A673 (cell line): Measurements from ENCODE around the gene NDC1. TPM values are rescaled to one million over a fixed set of nuclear protein-coding genes. Genes with fewer than 3 reads are reported as not detected.
"Not testable (repeated sequence)": the region's sequence is repeated elsewhere in the genome, so short reads cannot be mapped to it uniquely, and the experiment has no call there.

ENCODE experiments used
- Bru-seq: library from RNA; stranded (reverse); fragments of 400-500 nt; gene quantifications from one replicate; lab custom pipeline; 2021; lab: Mats Ljungman, UMichigan
- BruChase-seq, 2 experiments: library from RNA; stranded (reverse); fragments of 400-500 nt; gene quantifications; one replicate each; lab custom pipeline; 2021; lab: Mats Ljungman, UMichigan
- BruUV-seq: library from RNA; stranded (reverse); fragments of 400-500 nt; replicated peaks from 2 replicates; lab custom pipeline; 2021; lab: Mats Ljungman, UMichigan
- CTCF ChIA-PET: fragments of 300-600 bp; sonication (Branson Sonifier 250); formaldehyde crosslinking; loops from one replicate; lab custom pipeline; 2022; ENCODE audit warnings: antibody characterized with exemption; lab: Charles Lee
- POLR2A ChIA-PET: fragments of 300-600 bp; sonication (Branson Sonifier 250); formaldehyde crosslinking; loops from one replicate; lab custom pipeline; 2022; ENCODE audit warnings: antibody characterized with exemption; ENCODE audit not compliant: low non-redundant PET; lab: Charles Lee
- DNase-seq: peaks from one replicate; pipeline ENCODE4 v3.0.0-alpha.2; 2015; ENCODE audit warnings: low spot score
- H3K27ac ChIP-seq: fragments of 200-600 bp; sonication (generic); 2 replicates; pipeline ENCODE4 v1.5.1; 2016; ENCODE audit warnings: mixed run types, low read depth, mild to moderate bottlenecking, mixed read lengths, antibody characterized with exemption, low read length; ENCODE audit not compliant: poor library complexity, severe bottlenecking
- H3K27me3 ChIP-seq: fragments of 200-600 bp; sonication (generic); replicated peaks from 2 replicates; pipeline ENCODE4 v1.6.1; 2017; ENCODE audit warnings: mixed run types, low read depth, mild to moderate bottlenecking, mixed read lengths, antibody characterized with exemption, low read length; ENCODE audit not compliant: insufficient read depth, poor library complexity
- H3K36me3 ChIP-seq: fragments of 200-600 bp; sonication (generic); 2 replicates; pipeline ENCODE4 v1.6.1; 2016; ENCODE audit warnings: mixed run types, mild to moderate bottlenecking, mixed read lengths, antibody characterized with exemption, low read length; ENCODE audit not compliant: insufficient read depth, poor library complexity, severe bottlenecking
- H3K4me1 ChIP-seq: fragments of 200-600 bp; sonication (generic); 2 replicates; pipeline ENCODE4 v1.6.1; 2017; ENCODE audit warnings: mixed run types, mild to moderate bottlenecking, mixed read lengths, antibody characterized with exemption, low read length; ENCODE audit not compliant: insufficient read depth, poor library complexity, severe bottlenecking
- H3K4me3 ChIP-seq: fragments of 200-600 bp; sonication (generic); 2 replicates; pipeline ENCODE4 v1.5.1; 2016; ENCODE audit warnings: low read depth, mixed run types, mild to moderate bottlenecking, mixed read lengths, low read length; ENCODE audit not compliant: poor library complexity, severe bottlenecking
- H3K9me3 ChIP-seq: fragments of 200-600 bp; sonication (generic); 2 replicates; pipeline ENCODE4 v1.6.1; 2016; ENCODE audit warnings: mixed run types, low read depth, mild to moderate bottlenecking, mixed read lengths, antibody characterized with exemption, low read length; ENCODE audit not compliant: poor library complexity, severe bottlenecking
- EZH2 ChIP-seq: fragments of 200-600 bp; sonication (generic); IDR thresholded peaks from 2 replicates; pipeline ENCODE4 v1.6.1; 2017; ENCODE audit warnings: borderline replicate concordance, low read depth, mild to moderate bottlenecking, mixed read lengths, antibody characterized with exemption, low read length; ENCODE audit not compliant: poor library complexity, severe bottlenecking
- intact Hi-C: fragments of 100-400 bp; cut with micrococcal nuclease; formaldehyde crosslinking; loops from one replicate; pipeline ENCODE4 v1.10.0; 2022; ENCODE audit not compliant: unreplicated experiment
- long read RNA-seq: library from polyadenylated mRNA; stranded (forward); transcript quantifications from one replicate; pipeline ENCODE4 v2.0.0, GENCODE V29; 2022
- total RNA-seq: library from RNA; stranded (reverse); gene quantifications from 2 replicates; pipeline ENCODE4 v1.2.3, GENCODE V29; 2021
- TF ChIP-seq, protein P1 (sequence below): fragments of 300-800, 200-600 bp; sonication (generic); conservative IDR thresholded peaks from 2 replicates; pipeline ENCODE4 v1.5.1; 2017; ENCODE audit warnings: low read depth, mild to moderate bottlenecking, antibody characterized with exemption, low read length, moderate library complexity, mixed read lengths

Gene NDC1
- total RNA-seq (22.2 and 26.6 TPM in 2 replicates), Bru-seq, nascent RNA (percentile 79 among the genes with signal in this experiment), BruChase-seq, experiment 1, labeled RNA remaining after a 2-hour chase (percentile 81 among the genes with signal in this experiment), BruChase-seq, experiment 2, labeled RNA remaining after a 6-hour chase (percentile 87 among the genes with signal in this experiment)
- long read RNA-seq, full-length matches to known transcripts: 34 of 63 reads
- long read RNA-seq, partial matches to known transcripts: 9 of 63 reads
- long read RNA-seq, other reads (novel, unspliced or antisense): 20 of 63 reads

- Histone ChIP-seq H3K27ac (peak within 1 kb of the TSS; percentile 99), H3K4me1 (no peaks in the 10 kb centered on the region), H3K36me3 (no peaks in the 10 kb centered on the region), H3K9me3 (no peaks in the 10 kb centered on the region), H3K4me3 (peak within 1 kb of the TSS; percentile 88), H3K27me3 (no peaks in the 10 kb centered on the region)
- TF ChIP-seq EZH2: no peak
- peak; percentile 94 for DNase-seq
- BruUV-seq: no TSS peak
- intact Hi-C loops: no loop called here
- ChIA-PET CTCF (no interaction called here), POLR2A (no interaction called here)
These were observed at the start of gene NDC1 for GRCh38 chr1:53837924-53838653. TSS of gene NDC1 (minus strand) at chr1:53838296. CDS start at chr1:53838261, 35 bp downstream.

DNA sequence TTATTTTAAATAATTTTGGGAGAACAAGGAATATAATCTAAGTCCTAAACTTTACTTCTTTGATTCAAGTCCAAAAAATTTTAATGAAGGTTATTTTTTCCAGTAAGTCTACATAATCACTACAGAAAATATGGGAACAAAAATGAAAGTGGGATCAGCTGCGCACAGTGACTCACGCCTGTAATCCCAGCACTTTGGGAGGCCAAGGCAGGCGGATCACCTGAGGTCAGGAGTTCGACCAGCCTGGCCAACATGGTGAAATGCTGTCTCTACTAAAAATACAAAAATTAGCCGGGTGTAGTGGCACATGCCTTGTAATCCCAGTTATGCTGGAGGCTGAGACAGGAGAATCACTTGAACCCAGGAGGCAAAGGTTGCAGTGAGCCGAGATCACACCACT, 45.5 kb upstream of the NDC1 start:
- not testable (repeated sequence) for BruUV-seq

GRCh38 chr1:53881853-53882252, 43.8 kb upstream of the NDC1 start:
- H3K4me1 ChIP-seq, H3K4me3 ChIP-seq, intact Hi-C loops, POLR2A ChIA-PET, CTCF ChIA-PET, H3K27me3 ChIP-seq, DNase-seq, BruUV-seq, H3K9me3 ChIP-seq, H3K36me3 ChIP-seq, H3K27ac ChIP-seq: not testable (repeated sequence)

More for the DNA sequence above, 45.5 kb upstream of the NDC1 start:
- H3K27me3 ChIP-seq, H3K36me3 ChIP-seq, POLR2A ChIA-PET, H3K9me3 ChIP-seq, H3K4me1 ChIP-seq, intact Hi-C loops, H3K27ac ChIP-seq, DNase-seq, H3K4me3 ChIP-seq, CTCF ChIA-PET: not testable (repeated sequence)

GRCh38 chr1:53878492-53879105, 40.5 kb upstream of the NDC1 start:
- no peak for TF ChIP-seq EZH2
- TF ChIP-seq, protein P1, sequence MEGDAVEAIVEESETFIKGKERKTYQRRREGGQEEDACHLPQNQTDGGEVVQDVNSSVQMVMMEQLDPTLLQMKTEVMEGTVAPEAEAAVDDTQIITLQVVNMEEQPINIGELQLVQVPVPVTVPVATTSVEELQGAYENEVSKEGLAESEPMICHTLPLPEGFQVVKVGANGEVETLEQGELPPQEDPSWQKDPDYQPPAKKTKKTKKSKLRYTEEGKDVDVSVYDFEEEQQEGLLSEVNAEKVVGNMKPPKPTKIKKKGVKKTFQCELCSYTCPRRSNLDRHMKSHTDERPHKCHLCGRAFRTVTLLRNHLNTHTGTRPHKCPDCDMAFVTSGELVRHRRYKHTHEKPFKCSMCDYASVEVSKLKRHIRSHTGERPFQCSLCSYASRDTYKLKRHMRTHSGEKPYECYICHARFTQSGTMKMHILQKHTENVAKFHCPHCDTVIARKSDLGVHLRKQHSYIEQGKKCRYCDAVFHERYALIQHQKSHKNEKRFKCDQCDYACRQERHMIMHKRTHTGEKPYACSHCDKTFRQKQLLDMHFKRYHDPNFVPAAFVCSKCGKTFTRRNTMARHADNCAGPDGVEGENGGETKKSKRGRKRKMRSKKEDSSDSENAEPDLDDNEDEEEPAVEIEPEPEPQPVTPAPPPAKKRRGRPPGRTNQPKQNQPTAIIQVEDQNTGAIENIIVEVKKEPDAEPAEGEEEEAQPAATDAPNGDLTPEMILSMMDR: peak; percentile 62
- POLR2A ChIA-PET: no interaction called here
- no peak overlapping the region for H3K27ac ChIP-seq
- BruUV-seq: no TSS peak
- H3K36me3 ChIP-seq: no peaks in the 10 kb centered on the region
- CTCF ChIA-PET: interaction anchor here (0.6 to 1.3 kb wide), 2 partner anchors 67 to 81 kb away, joined by 4 to 5 read pairs; partner anchors contain the start of gene IFT25
- peak; percentile 12 for DNase-seq
- no peaks in the 10 kb centered on the region for H3K27me3 ChIP-seq
- intact Hi-C loops: loop anchor here (5.0 kb wide), 1 partner anchor 69 kb away; the partner anchor contains the start of genes IFT25 and LRRC42
- no peaks in the 10 kb centered on the region for H3K9me3 ChIP-seq
- no peak overlapping the region for H3K4me3 ChIP-seq
- no peaks in the 10 kb centered on the region for H3K4me1 ChIP-seq

GRCh38 chr1:53875150-53875549, 37.1 kb upstream of the NDC1 start:
- intact Hi-C loops: loop anchor here (5.0 kb wide), 1 partner anchor 72 kb away; the partner anchor contains the start of genes IFT25 and LRRC42
- BruUV-seq, H3K27ac ChIP-seq, DNase-seq, H3K4me3 ChIP-seq, H3K36me3 ChIP-seq, H3K9me3 ChIP-seq, POLR2A ChIA-PET, H3K27me3 ChIP-seq, CTCF ChIA-PET, H3K4me1 ChIP-seq: not testable (repeated sequence)
